PC-3 (cell line): ENCODE data around the gene MDM1.

Experiments
- CTCF ChIP-seq: fragments of 300-600 bp; sonication (generic); conservative IDR thresholded peaks from 2 replicates; pipeline ENCODE4 v1.5.1; 2017; ENCODE audit warnings: antibody characterized with exemption, low read depth, mild to moderate bottlenecking, low read length
- EZH2 ChIP-seq: fragments of 300-600 bp; sonication (generic); IDR thresholded peaks from one replicate; pipeline ENCODE4 v1.6.1; 2017; ENCODE audit warnings: antibody characterized with exemption, mild to moderate bottlenecking, low read length; ENCODE audit not compliant: unreplicated experiment
- EZH2phosphoT487 ChIP-seq: fragments of 300-600 bp; sonication (generic); IDR thresholded peaks from 2 replicates; pipeline ENCODE4 v1.6.1; 2018; ENCODE audit warnings: mild to moderate bottlenecking, antibody characterized with exemption, low read length, borderline replicate concordance

DNA sequence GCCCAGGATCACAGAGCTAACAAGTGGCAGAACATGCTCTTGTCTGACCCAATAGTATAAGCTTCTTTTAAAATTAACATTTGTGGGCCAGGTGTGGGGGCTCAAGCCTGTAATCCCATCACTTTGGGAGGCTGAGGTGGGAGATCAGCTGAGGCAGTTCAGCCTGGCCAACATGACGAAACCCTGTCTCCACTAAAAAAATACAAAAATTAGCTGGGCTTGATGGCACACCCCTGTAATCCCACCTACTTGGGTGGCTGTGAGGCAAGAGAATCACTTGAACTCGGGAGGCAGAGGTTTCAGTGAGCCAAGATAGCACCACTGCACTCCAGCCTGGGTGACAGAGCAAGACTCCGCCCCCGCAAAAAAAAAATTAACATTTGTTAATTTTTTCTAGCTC is 45.8 kb downstream of the MDM1 start:
- TF ChIP-seq EZH2 (no peak), CTCF (no peak), EZH2phosphoT487 (no peak)
